Keratinocyte (primary cell): ENCODE measurements around the gene CFAP20DC.

Experiments
- EZH2 ChIP-seq: IDR thresholded peaks from one replicate; pipeline ENCODE4 v1.6.1; 2012; ENCODE audit warnings: inconsistent platforms, mild to moderate bottlenecking, low read length, moderate library complexity
- TF ChIP-seq, protein P1 (sequence below), 3 experiments: IDR thresholded peaks in 1 of 3; conservative IDR thresholded peaks in 1 of 3; optimal IDR thresholded peaks in 1 of 3; 2 replicates in 2 of 3; 3 replicates in 1 of 3; pipeline versions ENCODE3 to v1.5.1; 2011; ENCODE audit warnings: low read length in 3 of 3, mild to moderate bottlenecking in 3 of 3, moderate library complexity in 2 of 3, control low read depth in 1 of 3, inconsistent platforms in 1 of 3; ENCODE audit not compliant: insufficient read depth in 2 of 3; ENCODE audit errors: extremely low read depth in 1 of 3

DNA sequence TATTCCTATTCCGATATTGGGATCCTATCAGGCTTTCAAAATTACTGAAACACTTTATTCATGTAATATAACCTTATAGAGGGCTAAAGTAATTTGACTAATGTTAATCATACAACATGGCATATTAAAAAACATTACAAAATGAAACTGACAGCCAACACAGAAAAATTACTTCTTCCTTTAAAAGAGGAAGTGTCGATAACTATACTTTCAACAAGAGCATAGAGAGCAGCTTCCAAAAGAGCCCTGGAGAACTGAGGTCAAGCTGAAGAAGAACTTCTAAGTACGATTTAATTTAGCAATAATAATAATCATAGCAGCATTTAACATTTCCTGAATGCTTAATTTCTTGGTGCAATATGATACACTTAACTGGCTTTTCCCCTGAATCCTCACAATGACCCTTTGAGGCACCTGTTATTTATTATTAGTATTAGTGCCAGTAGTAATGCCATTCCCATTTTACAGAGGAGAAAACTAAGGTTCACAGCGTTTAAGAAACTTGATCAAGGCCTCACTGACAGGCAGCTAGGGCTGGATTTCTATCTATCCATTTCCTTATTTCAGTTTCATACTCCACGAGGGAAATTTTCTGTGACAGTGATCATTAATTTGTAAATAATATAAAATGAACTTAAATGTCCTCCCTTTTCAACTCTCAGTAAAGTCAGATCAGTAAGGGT lies 181.6 kb downstream of the CFAP20DC start:
- TF ChIP-seq, protein P1, sequence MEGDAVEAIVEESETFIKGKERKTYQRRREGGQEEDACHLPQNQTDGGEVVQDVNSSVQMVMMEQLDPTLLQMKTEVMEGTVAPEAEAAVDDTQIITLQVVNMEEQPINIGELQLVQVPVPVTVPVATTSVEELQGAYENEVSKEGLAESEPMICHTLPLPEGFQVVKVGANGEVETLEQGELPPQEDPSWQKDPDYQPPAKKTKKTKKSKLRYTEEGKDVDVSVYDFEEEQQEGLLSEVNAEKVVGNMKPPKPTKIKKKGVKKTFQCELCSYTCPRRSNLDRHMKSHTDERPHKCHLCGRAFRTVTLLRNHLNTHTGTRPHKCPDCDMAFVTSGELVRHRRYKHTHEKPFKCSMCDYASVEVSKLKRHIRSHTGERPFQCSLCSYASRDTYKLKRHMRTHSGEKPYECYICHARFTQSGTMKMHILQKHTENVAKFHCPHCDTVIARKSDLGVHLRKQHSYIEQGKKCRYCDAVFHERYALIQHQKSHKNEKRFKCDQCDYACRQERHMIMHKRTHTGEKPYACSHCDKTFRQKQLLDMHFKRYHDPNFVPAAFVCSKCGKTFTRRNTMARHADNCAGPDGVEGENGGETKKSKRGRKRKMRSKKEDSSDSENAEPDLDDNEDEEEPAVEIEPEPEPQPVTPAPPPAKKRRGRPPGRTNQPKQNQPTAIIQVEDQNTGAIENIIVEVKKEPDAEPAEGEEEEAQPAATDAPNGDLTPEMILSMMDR (optimal IDR thresholded peaks at IDR 0.05 in 1 of 3, IDR thresholded peaks at IDR 0.05 in 1 of 3, conservative IDR thresholded peaks at IDR 0.05 in 1 of 3; ENCODE audit: extremely low read depth in 1 of 3, insufficient read depth in 2 of 3, low read length in 3 of 3): no peak
- no peak for TF ChIP-seq EZH2
